GM23248 (cell line): ENCODE data around the gene CST2. TPM values are rescaled to one million over a fixed set of nuclear protein-coding genes. Genes with fewer than 3 reads are reported as not detected.

ENCODE experiments used
- DNase-seq: peaks from one replicate; pipeline ENCODE4 v3.0.0-alpha.2; 2015
- H2AFZ ChIP-seq: fragments of 200-600 bp; sonication (generic); 2 replicates; pipeline ENCODE4 v1.6.1; 2016; ENCODE audit warnings: antibody characterized with exemption
- H3F3A ChIP-seq: fragments of 200-600 bp; sonication (generic); 2 replicates; pipeline ENCODE4 v1.6.1; 2016; ENCODE audit warnings: mild to moderate bottlenecking, antibody characterized with exemption, mixed run types; ENCODE audit not compliant: insufficient read depth
- H3K27ac ChIP-seq: fragments of 200-600 bp; sonication (generic); 2 replicates; pipeline ENCODE4 v1.5.1; 2016; ENCODE audit warnings: mild to moderate bottlenecking
- H3K27me3 ChIP-seq: fragments of 200-600 bp; sonication (generic); replicated peaks from 2 replicates; pipeline ENCODE4 v1.6.1; 2016; ENCODE audit warnings: mild to moderate bottlenecking; ENCODE audit not compliant: insufficient read depth
- H3K36me3 ChIP-seq: fragments of 200-600 bp; sonication (generic); 2 replicates; pipeline ENCODE4 v1.6.1; 2016; ENCODE audit warnings: low read depth, mild to moderate bottlenecking
- H3K4me1 ChIP-seq: fragments of 200-600 bp; sonication (generic); 2 replicates; pipeline ENCODE4 v1.6.1; 2016; ENCODE audit warnings: mild to moderate bottlenecking; ENCODE audit not compliant: insufficient read depth
- H3K4me2 ChIP-seq: fragments of 200-600 bp; sonication (generic); one replicate; pipeline ENCODE4 v1.6.1; 2016; ENCODE audit warnings: mild to moderate bottlenecking; ENCODE audit not compliant: unreplicated experiment
- H3K4me3 ChIP-seq: fragments of 200-600 bp; sonication (generic); 2 replicates; pipeline ENCODE4 v1.5.1; 2016; ENCODE audit warnings: mild to moderate bottlenecking
- H3K79me2 ChIP-seq: fragments of 200-600 bp; sonication (generic); 2 replicates; pipeline ENCODE4 v1.6.1; 2016; ENCODE audit warnings: mild to moderate bottlenecking; ENCODE audit not compliant: insufficient read depth
- H3K9ac ChIP-seq: fragments of 200-600 bp; sonication (generic); 2 replicates; pipeline ENCODE4 v1.6.1; 2016; ENCODE audit warnings: mild to moderate bottlenecking
- H3K9me2 ChIP-seq: fragments of 200-600 bp; sonication (generic); 2 replicates; pipeline ENCODE4 v1.6.1; 2016; ENCODE audit warnings: mixed run types, mild to moderate bottlenecking, moderate library complexity; ENCODE audit not compliant: insufficient read depth
- H3K9me3 ChIP-seq: fragments of 200-600 bp; sonication (generic); one replicate; pipeline ENCODE4 v1.6.1; 2017; ENCODE audit warnings: low read depth
- H4K20me1 ChIP-seq: fragments of 200-600 bp; sonication (generic); 2 replicates; pipeline ENCODE4 v1.6.0; 2016; ENCODE audit not compliant: insufficient read depth
- EZH2 ChIP-seq: fragments of 200-600 bp; sonication (generic); IDR thresholded peaks from 2 replicates; pipeline ENCODE4 v1.6.1; 2018; ENCODE audit warnings: antibody characterized with exemption, mild to moderate bottlenecking; ENCODE audit not compliant: insufficient read depth, poor library complexity, severe bottlenecking
- EZH2phosphoT487 ChIP-seq: fragments of 200-600 bp; sonication (generic); IDR thresholded peaks from 2 replicates; pipeline ENCODE4 v1.6.1; 2018; ENCODE audit warnings: antibody characterized with exemption, moderate library complexity, mild to moderate bottlenecking, low read depth; ENCODE audit not compliant: insufficient read depth
- WGBS, 2 experiments: methylation state at CpG; one replicate each; pipeline ENCODE4 v1.1.6; 2015 to 2017; ENCODE audit warnings: low lambda C conversion rate in 2 of 2, low coverage in 1 of 2; ENCODE audit errors: missing lambda C conversion rate in 2 of 2; 5-methylcytosine and 5-hydroxymethylcytosine counted together
- in situ Hi-C: fragments of 300-500 bp; cut with MboI; formaldehyde crosslinking; loops from 2 replicates; pipeline ENCODE4 v1.15.0; 2020
- polyA plus RNA-seq: library from polyadenylated mRNA; unstranded; fragments of >200 nt; fragmentation: Nextera tagmentation; extraction: Ambion mirVana; gene quantifications from 2 replicates; pipeline ENCODE4 v1.2.1, GENCODE V29; 2016
- total RNA-seq: library from RNA; depleted of rRNA; stranded (reverse); fragments of >200 nt; shearing (Covaris generic); gene quantifications from 2 replicates; pipeline ENCODE4 v1.2.3, GENCODE V29; 2014; rRNA removed

CST2 gene, protein sequence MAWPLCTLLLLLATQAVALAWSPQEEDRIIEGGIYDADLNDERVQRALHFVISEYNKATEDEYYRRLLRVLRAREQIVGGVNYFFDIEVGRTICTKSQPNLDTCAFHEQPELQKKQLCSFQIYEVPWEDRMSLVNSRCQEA
- total RNA-seq (0.63 and 5.6 TPM in 2 replicates), polyA plus RNA-seq (1.5 and 1.6 TPM in 2 replicates)

DNA sequence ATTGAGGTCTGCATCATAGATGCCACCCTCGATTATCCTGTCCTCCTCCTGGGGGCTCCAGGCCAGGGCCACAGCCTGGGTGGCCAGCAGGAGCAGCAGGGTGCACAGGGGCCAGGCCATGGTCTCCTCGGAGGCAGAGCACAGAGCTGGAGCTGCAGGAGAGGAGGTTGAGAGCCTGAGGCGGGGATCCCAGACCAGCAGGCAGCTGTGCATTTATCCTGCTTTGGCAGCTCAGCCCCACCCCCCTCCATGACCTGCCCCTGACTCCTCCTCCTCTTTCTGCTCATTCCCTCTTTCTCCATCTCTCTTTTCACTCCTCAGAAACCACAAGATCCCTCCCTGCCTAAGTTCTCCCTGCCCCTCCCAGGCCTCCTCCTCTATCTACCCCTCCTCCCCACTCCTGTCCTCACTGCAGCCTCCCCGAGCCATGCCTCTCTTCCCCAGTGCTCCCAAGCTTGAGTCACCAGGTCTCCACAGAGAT lies at the start of gene CST2:
CST2 (minus strand) TSS at position 189 of the 481 bp plus-strand sequence; CDS start at position 120, 69 bp downstream.
- H3K9ac ChIP-seq, result no peak within 1 kb of the TSS
- in situ Hi-C loops, result no loop called here
- no peak within 1 kb of the TSS for H2AFZ ChIP-seq
- H3K36me3 ChIP-seq, result no peaks in the 10 kb centered on the region
- H3K4me3 ChIP-seq, result no peak within 1 kb of the TSS
- H3K9me3 ChIP-seq, result no peaks in the 10 kb centered on the region
- 25 to 26% methylated on average over 4 of the region's 4 CpGs for WGBS, 2 experiments
- H3K27me3 ChIP-seq, result no peaks in the 10 kb centered on the region
- no peaks in the 10 kb centered on the region for H3K4me1 ChIP-seq
- H3K79me2 ChIP-seq, result no peaks in the 10 kb centered on the region
- H3F3A ChIP-seq, result no peaks in the 10 kb centered on the region
- no peak for TF ChIP-seq EZH2phosphoT487
- TF ChIP-seq EZH2, result no peak
- H3K9me2 ChIP-seq, result no peaks in the 10 kb centered on the region
- H3K4me2 ChIP-seq, result no peak within 1 kb of the TSS
- no peaks in the 10 kb centered on the region for H4K20me1 ChIP-seq
- no peak within 1 kb of the TSS for H3K27ac ChIP-seq
- DNase-seq, result peak; percentile 4

DNA sequence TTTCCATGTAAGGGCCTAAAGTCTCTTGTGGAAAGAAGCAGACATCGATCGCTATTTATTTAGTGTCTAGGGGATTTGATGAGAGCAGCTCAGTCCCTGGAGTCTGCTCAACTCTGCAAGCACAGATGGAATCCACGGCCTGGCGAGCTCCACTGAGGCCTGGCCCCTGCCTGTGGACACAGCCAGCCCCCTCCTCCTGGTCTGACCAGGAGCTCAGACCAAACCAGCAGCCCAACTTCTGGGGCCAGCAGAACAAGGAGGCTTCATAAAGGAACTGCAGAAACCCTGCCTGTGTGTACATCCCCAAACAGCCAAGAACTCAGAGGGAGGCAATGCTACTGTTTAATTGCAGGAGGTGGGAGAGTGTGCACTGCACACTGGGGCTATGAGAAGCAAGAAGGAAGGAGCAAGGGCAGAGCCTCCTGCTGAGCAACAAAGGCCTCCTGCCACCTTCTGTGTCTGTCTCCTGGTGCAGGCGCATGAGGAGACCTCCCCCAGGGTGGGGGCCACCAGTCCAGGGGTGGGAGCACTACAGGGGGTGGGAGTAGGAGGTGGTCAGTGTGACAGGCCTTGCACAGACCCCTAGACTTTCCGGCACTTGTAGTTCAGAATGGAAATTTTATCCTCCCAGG lies 49.2 kb upstream of the CST2 start:
- Histone ChIP-seq H3K4me1 (no peaks in the 10 kb centered on the region), H4K20me1 (no peaks in the 10 kb centered on the region), H2AFZ (no peak overlapping the region), H3K79me2 (no peaks in the 10 kb centered on the region), H3K27me3 (no peaks in the 10 kb centered on the region), H3K9me3 (no peaks in the 10 kb centered on the region), H3F3A (no peaks in the 10 kb centered on the region), H3K4me2 (no peak overlapping the region), H3K27ac (no peak overlapping the region), H3K9me2 (no peaks in the 10 kb centered on the region), H3K36me3 (no peaks in the 10 kb centered on the region), H3K9ac (no peak overlapping the region), H3K4me3 (no peak overlapping the region)
- 52 to 63% methylated on average over 6 of the region's 6 CpGs for WGBS, 2 experiments
- in situ Hi-C loops, result no loop called here
- no peak for TF ChIP-seq EZH2
- TF ChIP-seq EZH2phosphoT487, result no peak
- DNase-seq, result no peak

DNA sequence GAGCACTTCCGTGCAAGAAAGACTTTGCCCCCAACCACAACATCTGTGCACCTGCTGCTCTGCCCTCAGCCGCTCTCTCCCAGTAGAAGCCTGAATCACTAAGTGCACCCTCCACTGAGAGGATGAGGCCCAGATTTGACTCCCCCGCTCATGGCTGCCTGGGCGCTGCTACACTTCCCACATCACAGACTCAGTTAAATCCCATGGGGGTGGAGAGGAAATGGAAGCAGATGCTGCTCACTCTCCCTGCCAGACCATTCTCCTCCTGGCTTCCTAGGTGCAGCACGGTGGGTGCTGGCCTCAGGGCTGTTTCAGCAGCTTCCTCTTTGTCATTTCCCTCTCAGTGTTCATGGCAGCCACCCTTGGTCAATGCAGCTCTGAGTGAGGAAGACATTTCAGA lies 48.2 kb upstream of the CST2 start:
- H4K20me1 ChIP-seq, result no peaks in the 10 kb centered on the region
- no peaks in the 10 kb centered on the region for H3K9me3 ChIP-seq
- H3K9ac ChIP-seq, result no peak overlapping the region
- in situ Hi-C loops, result no loop called here
- H3K9me2 ChIP-seq, result no peaks in the 10 kb centered on the region
- no peaks in the 10 kb centered on the region for H3F3A ChIP-seq
- H3K79me2 ChIP-seq, result no peaks in the 10 kb centered on the region
- no peak overlapping the region for H2AFZ ChIP-seq
- no peaks in the 10 kb centered on the region for H3K4me1 ChIP-seq
- TF ChIP-seq EZH2, result no peak
- TF ChIP-seq EZH2phosphoT487, result no peak
- no peak overlapping the region for H3K27ac ChIP-seq
- 28 to 32% methylated on average over 5 of the region's 5 CpGs for WGBS, 2 experiments
- no peak overlapping the region for H3K4me2 ChIP-seq
- H3K36me3 ChIP-seq, result no peaks in the 10 kb centered on the region
- H3K27me3 ChIP-seq, result no peaks in the 10 kb centered on the region
- DNase-seq, result no peak
- no peak overlapping the region for H3K4me3 ChIP-seq

DNA sequence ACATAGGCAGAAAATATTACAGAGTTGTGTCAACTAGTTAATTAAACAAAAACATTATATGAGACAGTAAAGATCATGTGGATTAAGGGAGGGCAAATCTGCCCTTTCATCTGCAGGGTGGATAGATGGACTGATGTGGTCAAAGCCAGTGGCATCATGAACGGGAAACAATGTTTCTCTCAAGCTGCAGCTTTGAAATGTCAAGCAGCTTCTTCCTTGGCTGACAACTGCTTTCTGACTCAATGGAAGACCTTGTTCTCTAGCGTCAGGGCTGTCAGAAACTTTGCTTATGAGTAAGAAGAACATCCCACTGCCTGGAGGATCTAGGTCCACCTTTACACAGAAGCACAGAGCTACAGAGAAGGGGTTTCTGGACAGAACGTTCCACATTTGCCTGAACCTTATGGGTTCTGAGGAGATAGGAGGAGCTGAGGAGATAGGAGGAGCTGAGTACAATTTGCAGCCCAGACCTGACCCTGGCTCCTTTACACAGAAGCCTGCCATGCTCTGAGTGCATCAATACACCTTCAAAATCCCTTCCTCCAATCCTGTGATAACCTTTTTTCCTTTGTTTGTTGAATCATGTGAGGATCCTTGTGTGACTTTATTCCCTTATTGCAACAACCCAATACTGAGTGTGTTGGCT lies 47.0 kb upstream of the CST2 start:
- H3K9ac ChIP-seq, result no peak overlapping the region

More for the DNA sequence above, 47.0 kb upstream of the CST2 start:
- H3K36me3 ChIP-seq, result no peaks in the 10 kb centered on the region
- no peaks in the 10 kb centered on the region for H3K79me2 ChIP-seq
- no peak overlapping the region for H3K4me3 ChIP-seq
- WGBS, 2 experiments, result 14 to 18% methylated on average over 3 of the region's 3 CpGs
- no peaks in the 10 kb centered on the region for H3K9me3 ChIP-seq
- H3F3A ChIP-seq, result no peaks in the 10 kb centered on the region
- no peaks in the 10 kb centered on the region for H4K20me1 ChIP-seq
- no peaks in the 10 kb centered on the region for H3K9me2 ChIP-seq
- no peak for DNase-seq
- no peak overlapping the region for H3K4me2 ChIP-seq
- no peaks in the 10 kb centered on the region for H3K4me1 ChIP-seq
- TF ChIP-seq EZH2 (no peak), EZH2phosphoT487 (no peak)
- no peak overlapping the region for H3K27ac ChIP-seq
- peaks cover 4% of the 10 kb centered on the region; the same call in 1 of the 2 replicates for H3K27me3 ChIP-seq
- H2AFZ ChIP-seq, result no peak overlapping the region
- in situ Hi-C loops, result no loop called here
